Pancreas (tissue), 10 donors: ENCODE measurements around the gene MT1F. TPM values are rescaled to one million over a fixed set of nuclear protein-coding genes. Genes with fewer than 3 reads are reported as not detected.
A peak's percentile ranks its signal among the peaks of the same experiment; 100 is the strongest.
"Not testable (repeated sequence)": the region's sequence is repeated elsewhere in the genome, so short reads cannot be mapped to it uniquely, and the experiment has no call there.

Experiments used
- ATAC-seq, 4 donors: fragments of 200-7000 bp; cut with Tn5 transposase; one replicate each; pipeline versions ENCODE4 v1.8.0 to v1.9.1; 2020; ENCODE audit warnings: mild to moderate bottlenecking in 4 of 4, moderate library complexity in 4 of 4
- DNase-seq, 6 donors: peaks; one replicate each; pipeline ENCODE4 v3.0.0-alpha.2; 2020
- FAIRE-seq: peaks from 2 replicates; lab custom pipeline; 2012; peaks lifted over from hg19 to GRCh38; lab: Jason Lieb, UNC
- H3K27ac ChIP-seq, 4 donors: fragments of 200-600 bp; sonication (generic); 1 replicate in 3 of 4; 2 replicates in 1 of 4; pipeline versions ENCODE4 v1.5.0 to v1.8.0; 2020
- H3K27me3 ChIP-seq, 4 donors: fragments of 200-600 bp; one replicate each; pipeline ENCODE4 v1.8.0; 2021
- H3K36me3 ChIP-seq, 3 donors: fragments of 200-600 bp; sonication (generic) in 1 of 3; one replicate each; pipeline versions ENCODE4 v1.5.0 to v1.8.0; 2020 to 2021
- H3K4me1 ChIP-seq, 3 donors: fragments of 200-600 bp; one replicate each; pipeline ENCODE4 v1.8.0; 2021
- H3K4me3 ChIP-seq, 4 donors: fragments of 200-600 bp; sonication (generic) in 2 of 4; one replicate each; pipeline versions ENCODE4 v1.5.0 to v1.8.0; 2020 to 2021
- H3K9me3 ChIP-seq, 4 donors: fragments of 200-600 bp; one replicate each; pipeline ENCODE4 v1.8.0; 2021
- CTCF ChIP-seq, 4 donors: fragments of 200-600 bp; sonication (generic) in 3 of 4; IDR thresholded peaks; one replicate each; pipeline versions ENCODE4 v1.5.0 to v1.8.0; 2021; ENCODE audit warnings: antibody characterized with exemption in 4 of 4
- WGBS, 2 donors: extraction: QIAGEN DNeasy Blood & Tissue Kit; methylation state at CpG; one replicate each; pipeline ENCODE4 v1.1.7; 2013; 5-methylcytosine and 5-hydroxymethylcytosine counted together
- intact Hi-C, 3 donors: fragments of 100-400 bp; cut with DNase I; formaldehyde crosslinking; loops; one replicate each; pipeline versions ENCODE4 v1.11.1 to v1.14.2; 2022
- polyA plus RNA-seq, 2 donors: library from polyadenylated mRNA; stranded (reverse); fragments of 200-250 nt; gene quantifications; one replicate each; pipeline ENCODE4 v1.2.3, GENCODE V29; 2013
- total RNA-seq, 6 donors: library from RNA; stranded (reverse); fragmentation: NEBNext Ultra II Directional in 4 of 6; extraction: Animal tissue kit (Norgen Biotek cat#: 25700) in 4 of 6; gene quantifications; one replicate each; pipeline versions ENCODE4 v1.2.1 to v1.2.4, GENCODE V29; 2021 to 2023
- donor health status: healthy with polysubstance abuse.
- donor health status: DM: no; HTN: no; CAD: no; lungs with moderate emphysema.
- donor health status: DM: no; HTN: no; CAD: no.
- donor health status: control.
- donor health status: control.
- donor health status: Bipolar disorder and iron deficiency.
- donor health status: DM: yes; HTN: yes; CAD: no.
- donor health status: DM: no; HTN: no; CAD: no.
- donor health status: DM: no; HTN: no; CAD: no.
- donor health status: DM: yes; HTN: yes; CAD: no.

Gene MT1F
- total and polyA plus RNA-seq, 8 donors = 29.1 to 201 (median 48.3) TPM

DNA sequence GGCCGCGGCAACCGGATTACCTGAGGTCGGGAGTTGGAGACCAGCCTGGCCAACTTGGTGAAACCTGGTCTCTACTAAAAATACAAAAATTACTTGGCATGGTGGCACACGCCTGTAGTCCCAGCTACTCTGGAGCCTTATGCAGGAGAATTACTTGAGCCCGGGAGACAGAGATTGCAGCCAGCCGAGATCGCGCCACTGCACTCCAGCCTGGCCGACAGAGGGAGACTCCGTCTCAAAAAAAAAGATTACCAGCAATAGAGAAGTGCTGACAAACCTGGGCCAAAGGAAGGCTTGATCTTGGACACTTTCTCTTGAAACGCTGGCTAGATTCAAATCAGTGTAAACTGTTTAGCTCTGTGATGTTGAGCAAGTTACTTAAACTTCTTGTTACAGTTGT is 16.2 kb downstream of the MT1F start:
- Histone ChIP-seq H3K4me1 (peaks cover 0 to 6% (median 3%) of the 10 kb centered on the region in 3 donors), H3K4me3 (no peak overlapping the region), H3K27me3 (no peaks in the 10 kb centered on the region), H3K9me3 (no peaks in the 10 kb centered on the region), H3K27ac (no peak overlapping the region), H3K36me3 (no peaks in the 10 kb centered on the region)
- TF ChIP-seq CTCF (IDR thresholded peaks at IDR 0.05) = peak in 3 of 4 donors; percentile 18 to 54 (median 49)
- intact Hi-C loops = no loop called here
- WGBS, 2 donors = 33 to 37% methylated on average over 12 of the region's 12 CpGs
- peak in 3 of 4 donors; percentile 22 to 68 (median 54) for ATAC-seq
- DNase-seq = peak in 1 of 6 donors; percentile 66
- no peak for FAIRE-seq

DNA sequence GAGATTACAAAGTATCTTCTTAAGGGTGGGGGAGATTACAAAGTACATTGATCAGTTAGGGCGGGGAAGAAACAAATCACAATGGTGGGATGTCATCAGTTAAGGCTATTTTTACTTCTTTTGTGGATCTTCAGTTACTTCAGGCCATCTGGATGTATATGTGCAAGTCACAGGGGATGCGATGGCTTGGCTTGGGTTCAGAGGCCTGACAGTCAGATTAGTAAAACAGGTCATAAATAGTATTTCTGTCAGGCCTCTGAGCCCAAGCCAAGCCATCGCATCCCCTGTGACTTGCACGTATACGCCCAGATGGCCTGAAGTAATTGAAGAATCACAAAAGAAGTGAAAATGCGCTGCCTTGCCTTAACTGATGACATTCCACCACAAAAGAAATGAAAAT is 16.8 kb downstream of the MT1F start:
- ATAC-seq, intact Hi-C loops, H3K36me3 ChIP-seq, DNase-seq, H3K27ac ChIP-seq, H3K4me1 ChIP-seq, H3K4me3 ChIP-seq, H3K27me3 ChIP-seq, H3K9me3 ChIP-seq, FAIRE-seq: not testable (repeated sequence)
- 83 to 89% methylated on average over 6 of the region's 6 CpGs for WGBS, 2 donors

GRCh38 chr16:56675685-56676210 is 18.0 kb downstream of the MT1F start:
- no peaks in the 10 kb centered on the region for H3K36me3 ChIP-seq
- TF ChIP-seq CTCF (IDR thresholded peaks at IDR 0.05) = no peak
- intact Hi-C loops = no loop called here
- H3K27ac ChIP-seq = no peak overlapping the region
- no peak overlapping the region for H3K4me3 ChIP-seq
- H3K9me3 ChIP-seq = no peaks in the 10 kb centered on the region
- ATAC-seq (no peak), FAIRE-seq (no peak), DNase-seq (no peak)
- H3K4me1 ChIP-seq = peaks cover 0 to 6% (median 6%) of the 10 kb centered on the region in 3 donors
- 49 to 57% methylated on average over 32 of the region's 32 CpGs for WGBS, 2 donors
- no peaks in the 10 kb centered on the region for H3K27me3 ChIP-seq

DNA sequence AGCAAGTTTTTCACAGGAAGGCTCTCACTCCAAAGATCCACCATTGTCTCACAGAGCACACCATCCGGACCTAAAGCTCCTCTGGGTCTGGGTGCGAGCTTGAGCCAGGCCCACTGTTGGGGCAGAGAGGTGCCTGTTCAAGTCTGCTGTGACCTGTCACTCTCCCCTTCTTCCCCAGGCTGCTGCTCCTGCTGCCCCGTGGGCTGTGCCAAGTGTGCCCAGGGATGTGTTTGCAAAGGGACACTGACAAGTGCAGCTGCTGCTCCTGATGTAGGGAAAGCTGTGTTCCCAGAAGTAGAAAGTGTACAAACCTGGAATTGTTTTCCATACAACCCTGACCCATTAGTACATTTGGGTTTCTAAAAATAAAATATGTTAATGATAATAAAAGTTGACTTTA is 19.7 kb downstream of the MT1F start:
- ATAC-seq (peak in 3 of 4 donors; percentile 24 to 53 (median 35)), DNase-seq (peak in 5 of 6 donors; percentile 56 to 83 (median 80))
- 33 to 39% methylated on average over 3 of the region's 3 CpGs for WGBS, 2 donors

DNA sequence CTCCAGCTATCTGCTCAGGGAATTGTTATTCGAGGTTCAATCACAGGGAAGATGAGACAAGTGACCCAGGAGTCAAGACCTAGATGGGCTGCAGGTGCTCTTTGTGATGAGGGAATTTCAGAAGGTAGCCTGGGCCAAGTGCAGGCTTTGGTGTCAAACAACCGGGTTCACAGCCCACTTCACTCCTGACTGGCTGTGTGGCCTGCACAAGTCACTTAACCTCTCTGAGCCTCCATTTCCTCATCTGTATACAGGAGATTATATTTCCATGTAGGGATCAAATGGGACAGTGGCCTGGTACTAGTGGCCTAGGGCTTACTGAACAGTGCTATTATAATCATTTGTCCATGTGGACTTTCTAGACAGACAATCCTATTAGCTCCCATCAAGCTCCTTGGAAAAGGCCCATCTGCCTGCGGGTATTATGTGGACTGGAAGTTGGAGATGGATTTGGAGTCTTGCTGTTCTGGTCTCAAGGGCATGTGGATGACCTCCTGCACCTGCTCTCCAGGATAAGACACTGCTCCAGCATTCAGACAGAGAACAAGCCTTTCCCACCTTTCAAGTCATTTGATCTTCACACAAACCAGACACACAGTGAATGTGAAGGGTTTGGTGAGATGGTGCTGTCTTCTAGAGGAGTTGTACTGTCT is 21.4 kb downstream of the MT1F start:
- FAIRE-seq = no peak

More for the DNA sequence above, 19.7 kb downstream of the MT1F start:
- TF ChIP-seq CTCF (IDR thresholded peaks at IDR 0.05) = no peak
- Histone ChIP-seq H3K4me3 (no peak overlapping the region), H3K4me1 (peaks cover 0 to 12% (median 6%) of the 10 kb centered on the region in 3 donors), H3K27ac (no peak overlapping the region), H3K9me3 (no peaks in the 10 kb centered on the region), H3K36me3 (no peaks in the 10 kb centered on the region), H3K27me3 (no peaks in the 10 kb centered on the region)
- intact Hi-C loops = no loop called here
- FAIRE-seq = no peak

More for the DNA sequence above, 21.4 kb downstream of the MT1F start:
- TF ChIP-seq CTCF (IDR thresholded peaks at IDR 0.05) = no peak
- Histone ChIP-seq H3K27me3 (no peaks in the 10 kb centered on the region), H3K4me3 (no peak overlapping the region), H3K36me3 (no peaks in the 10 kb centered on the region), H3K4me1 (peaks cover 0 to 12% (median 6%) of the 10 kb centered on the region in 3 donors), H3K9me3 (no peaks in the 10 kb centered on the region), H3K27ac (no peak overlapping the region)
- 74 to 84% methylated on average over 3 of the region's 3 CpGs for WGBS, 2 donors
- DNase-seq = no peak
- intact Hi-C loops = no loop called here
- ATAC-seq = no peak
